ENCODE data around the gene SLC32A1. TPM values are rescaled to one million over a fixed set of nuclear protein-coding genes. Genes with fewer than 3 reads are reported as not detected.
A peak's percentile ranks its signal among the peaks of the same experiment; 100 is the strongest.

SLC32A1 gene
- total and polyA plus RNA-seq, 3 donors from 2014 or later = 0.25 to 0.96 (median 0.55) TPM

- no peak for DNase-seq
- H3K27me3 ChIP-seq = no peaks in the 10 kb centered on the region
- H3K4me1 ChIP-seq = no peaks in the 10 kb centered on the region
- WGBS, 2 donors = 60 to 82% methylated on average over 1 of the region's 1 CpG
- no peak overlapping the region for H3K4me3 ChIP-seq
- no peak overlapping the region for H3K27ac ChIP-seq
- no peaks in the 10 kb centered on the region for H3K9me3 ChIP-seq
- intact Hi-C loops (cut with DNase I; ENCODE audit: low total_unique reads) = no loop called here
- H3K36me3 ChIP-seq (ENCODE audit: low read depth, missing control alignments) = no peaks in the 10 kb centered on the region
- TF ChIP-seq, protein P1, sequence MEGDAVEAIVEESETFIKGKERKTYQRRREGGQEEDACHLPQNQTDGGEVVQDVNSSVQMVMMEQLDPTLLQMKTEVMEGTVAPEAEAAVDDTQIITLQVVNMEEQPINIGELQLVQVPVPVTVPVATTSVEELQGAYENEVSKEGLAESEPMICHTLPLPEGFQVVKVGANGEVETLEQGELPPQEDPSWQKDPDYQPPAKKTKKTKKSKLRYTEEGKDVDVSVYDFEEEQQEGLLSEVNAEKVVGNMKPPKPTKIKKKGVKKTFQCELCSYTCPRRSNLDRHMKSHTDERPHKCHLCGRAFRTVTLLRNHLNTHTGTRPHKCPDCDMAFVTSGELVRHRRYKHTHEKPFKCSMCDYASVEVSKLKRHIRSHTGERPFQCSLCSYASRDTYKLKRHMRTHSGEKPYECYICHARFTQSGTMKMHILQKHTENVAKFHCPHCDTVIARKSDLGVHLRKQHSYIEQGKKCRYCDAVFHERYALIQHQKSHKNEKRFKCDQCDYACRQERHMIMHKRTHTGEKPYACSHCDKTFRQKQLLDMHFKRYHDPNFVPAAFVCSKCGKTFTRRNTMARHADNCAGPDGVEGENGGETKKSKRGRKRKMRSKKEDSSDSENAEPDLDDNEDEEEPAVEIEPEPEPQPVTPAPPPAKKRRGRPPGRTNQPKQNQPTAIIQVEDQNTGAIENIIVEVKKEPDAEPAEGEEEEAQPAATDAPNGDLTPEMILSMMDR (IDR thresholded peaks at IDR 0.05) = no peak
- TF ChIP-seq POLR2A (IDR thresholded peaks at IDR 0.05) = no peak
These were observed 13.6 kb downstream of the SLC32A1 start for GRCh38 chr20:38737887-38738286.

DNA sequence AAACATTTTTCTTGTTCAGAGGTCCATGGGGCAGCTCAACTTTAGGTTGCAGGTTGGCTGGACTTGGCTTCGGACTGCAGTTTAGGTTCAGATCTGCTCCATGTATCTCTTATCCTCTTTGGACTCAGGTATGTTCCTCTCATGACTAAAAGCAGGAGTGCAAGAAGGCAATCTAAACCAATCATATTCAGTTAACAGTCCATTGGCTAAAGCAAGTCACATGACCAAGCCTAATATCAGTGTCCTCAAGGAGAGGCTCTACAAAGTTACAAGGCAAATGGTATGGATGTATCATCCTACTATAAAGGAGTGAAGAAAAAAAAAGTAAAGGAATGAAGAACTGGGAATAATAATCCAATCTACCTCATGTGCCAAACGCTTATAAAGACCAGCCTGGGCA is 21.5 kb downstream of the SLC32A1 start:
- intact Hi-C loops (cut with DNase I; ENCODE audit: low total_unique reads) = no loop called here
- no peak for TF ChIP-seq POLR2A (IDR thresholded peaks at IDR 0.05)
- TF ChIP-seq, protein P1 (IDR thresholded peaks at IDR 0.05) = no peak
- H3K4me3 ChIP-seq = no peak overlapping the region
- H3K27ac ChIP-seq = no peak overlapping the region
- H3K4me1 ChIP-seq = peaks cover 4% of the 10 kb centered on the region
- 88 to 91% methylated on average over 2 of the region's 2 CpGs for WGBS, 2 donors
- DNase-seq = no peak
- no peaks in the 10 kb centered on the region for H3K9me3 ChIP-seq
- H3K27me3 ChIP-seq = no peaks in the 10 kb centered on the region
- no peaks in the 10 kb centered on the region for H3K36me3 ChIP-seq (ENCODE audit: low read depth, missing control alignments)

- TF ChIP-seq, protein P1 (IDR thresholded peaks at IDR 0.05) = no peak
- TF ChIP-seq POLR2A (IDR thresholded peaks at IDR 0.05) = no peak
- Histone ChIP-seq H3K36me3 (ENCODE audit: low read depth, missing control alignments) (no peaks in the 10 kb centered on the region), H3K4me1 (peaks cover 4% of the 10 kb centered on the region), H3K9me3 (no peaks in the 10 kb centered on the region), H3K27me3 (no peaks in the 10 kb centered on the region), H3K27ac (peak overlapping the region; percentile 93 to 97), H3K4me3 (peak overlapping the region; percentile 91 to 93)
- no peak for DNase-seq
- WGBS, 2 donors = 6 to 8% methylated on average over 32 to 39 of the region's 39 CpGs
- intact Hi-C loops (cut with DNase I; ENCODE audit: low total_unique reads) = no loop called here
These were observed 23.3 kb downstream of the SLC32A1 start for GRCh38 chr20:38747495-38748096.

- DNase-seq = peak; percentile 95
- peak within 1 kb of the TSS; percentile 93 to 97 for H3K27ac ChIP-seq
- 1% methylated on average over 18 to 68 of the region's 84 CpGs for WGBS, 2 donors
- TF ChIP-seq, protein P1 (IDR thresholded peaks at IDR 0.05) = no peak
- TF ChIP-seq POLR2A (IDR thresholded peaks at IDR 0.05) = no peak
- H3K4me3 ChIP-seq = peak within 1 kb of the TSS; percentile 91 to 93
- no peaks in the 10 kb centered on the region for H3K27me3 ChIP-seq
- no peaks in the 10 kb centered on the region for H3K9me3 ChIP-seq
- H3K36me3 ChIP-seq (ENCODE audit: low read depth, missing control alignments) = no peaks in the 10 kb centered on the region
- intact Hi-C loops (cut with DNase I; ENCODE audit: low total_unique reads) = no loop called here
- H3K4me1 ChIP-seq = peaks cover 4% of the 10 kb centered on the region
These were observed 24.0 kb downstream of the SLC32A1 start, which contains the start of gene ACTR5 for GRCh38 chr20:38748097-38748860. Gene ACTR5, plus strand, starts transcription at chr20:38748460. Its CDS starts 19 bp downstream, at chr20:38748479.

Data from testis (tissue), 3 donors.